Erythroblast (primary cell): ENCODE data around the gene PRRC1.

Experiments used
- GATA1 ChIP-seq: IDR thresholded peaks from 2 replicates; pipeline ENCODE4 v1.6.1; 2011; ENCODE audit warnings: low read depth, mild to moderate bottlenecking, control low read depth, low read length, moderate library complexity
- POLR2A ChIP-seq: IDR thresholded peaks from 2 replicates; pipeline ENCODE4 v1.6.1; 2011; ENCODE audit warnings: mild to moderate bottlenecking, low read length

GRCh38 chr5:127514816-127515215, 2.6 kb upstream of the PRRC1 start:
- TF ChIP-seq POLR2A, result no peak
- TF ChIP-seq GATA1, result no peak
